Activated CD4-positive, alpha-beta T cell treated with anti-CD3 and anti-CD28 coated beads for 24 hours (primary cell): ENCODE data around the gene ATL3.
"Not testable (repeated sequence)": the region's sequence is repeated elsewhere in the genome, so short reads cannot be mapped to it uniquely, and the experiment has no call there.

Experiments used
- DNase-seq, 2 donors: peaks; one replicate each; pipeline ENCODE4 v3.0.0-alpha.2; 2020; ENCODE audit warnings: low read depth in 2 of 2

Gene ATL3

GRCh38 chr11:63589000-63589399 is 82.2 kb downstream of the ATL3 start:
- no peak for DNase-seq

GRCh38 chr11:63586451-63587166 is 84.6 kb downstream of the ATL3 start:
- DNase-seq: no peak

GRCh38 chr11:63583357-63583677 is 87.9 kb downstream of the ATL3 start:
- no peak for DNase-seq

GRCh38 chr11:63581224-63581623 is 90.0 kb downstream of the ATL3 start:
- DNase-seq: not testable (repeated sequence)

- not testable (repeated sequence) for DNase-seq
Observed at GRCh38 chr11:63578882-63579281, 92.3 kb downstream of the ATL3 start.

GRCh38 chr11:63574856-63575602 is 96.1 kb downstream of the ATL3 start:
- DNase-seq: no peak
